ENCODE data around the gene MIGA1.
"Not testable (repeated sequence)": the region's sequence is repeated elsewhere in the genome, so short reads cannot be mapped to it uniquely, and the experiment has no call there.

MIGA1 gene

GRCh38 chr1:77858725-77859124, 79.3 kb downstream of the MIGA1 start:
- no peak for DNase-seq

GRCh38 chr1:77859248-77859647, 79.8 kb downstream of the MIGA1 start:
- DNase-seq, result no peak

- no peak for DNase-seq
Observed at GRCh38 chr1:77866296-77866695, 86.8 kb downstream of the MIGA1 start.

GRCh38 chr1:77872645-77873044, 93.2 kb downstream of the MIGA1 start:
- no peak for DNase-seq

- DNase-seq, result no peak
Observed at GRCh38 chr1:77873461-77873860, 94.0 kb downstream of the MIGA1 start.

- no peak for DNase-seq
Observed at GRCh38 chr1:77874804-77875445, 95.5 kb downstream of the MIGA1 start.

GRCh38 chr1:77876884-77877283, 97.4 kb downstream of the MIGA1 start:
- DNase-seq, result no peak

GRCh38 chr1:77881061-77881460, 101.6 kb downstream of the MIGA1 start:
- DNase-seq, result no peak

- DNase-seq, result no peak
Observed at GRCh38 chr1:77882411-77882810, 103.0 kb downstream of the MIGA1 start.

GRCh38 chr1:77888081-77888780, 108.8 kb downstream of the MIGA1 start, which contains the start of gene NEXN:
Gene NEXN, plus strand, starts transcription at chr1:77888624. Its CDS starts 27,483 bp downstream, at chr1:77916107.
- DNase-seq, result no peak

- no peak for DNase-seq
Observed at GRCh38 chr1:77888781-77889642, 109.6 kb downstream of the MIGA1 start.

- DNase-seq, result no peak
Observed at GRCh38 chr1:77889671-77890070, 110.2 kb downstream of the MIGA1 start.

GRCh38 chr1:77891200-77891599, 111.8 kb downstream of the MIGA1 start:
- DNase-seq, result no peak

- DNase-seq, result no peak
Observed at GRCh38 chr1:77899647-77900320, 120.3 kb downstream of the MIGA1 start.

- DNase-seq, result peak; percentile 3
Observed at GRCh38 chr1:77900687-77901293, 121.3 kb downstream of the MIGA1 start.

GRCh38 chr1:77905603-77906002, 126.2 kb downstream of the MIGA1 start:
- no peak for DNase-seq

- no peak for DNase-seq
Observed at GRCh38 chr1:77906019-77906545, 126.6 kb downstream of the MIGA1 start.

GRCh38 chr1:77906624-77907023, 127.2 kb downstream of the MIGA1 start:
- DNase-seq, result no peak

GRCh38 chr1:77910116-77910515, 130.7 kb downstream of the MIGA1 start:
- no peak for DNase-seq

GRCh38 chr1:77918918-77919317, 139.5 kb downstream of the MIGA1 start:
- not testable (repeated sequence) for DNase-seq

GRCh38 chr1:77925518-77925917, 146.1 kb downstream of the MIGA1 start:
- no peak for DNase-seq

GRCh38 chr1:77925956-77926355, 146.5 kb downstream of the MIGA1 start:
- DNase-seq, result no peak
